K562 (cell line): Measurements from ENCODE around the gene PNMA6F. TPM values are rescaled to one million over a fixed set of nuclear protein-coding genes. Genes with fewer than 3 reads are reported as not detected.

Source experiments
- ATAC-seq: fragments of 200-7000 bp; cut with Tn5 transposase; 3 replicates; pipeline ENCODE4 v1.9.1; 2020; ENCODE audit warnings: moderate library complexity
- BruUV-seq: library from RNA; stranded (reverse); fragments of 400-500 nt; replicated peaks from 2 replicates; lab custom pipeline; 2021; lab: Mats Ljungman, UMichigan
- CTCF ChIA-PET: fragments of 300-600 bp; formaldehyde crosslinking; extraction: SDS; loops from one replicate; lab custom pipeline; 2021; ENCODE audit warnings: low intra/inter-chr PET ratio; lab: Yijun Ruan, JAX
- POLR2A ChIA-PET: fragments of 300-600, 350-650 bp; sonication (Branson Sonifier 250); formaldehyde crosslinking; extraction: SDS; loops from one replicate; lab custom pipeline; 2021; ENCODE audit warnings: antibody characterized with exemption, inconsistent platforms; lab: Yijun Ruan, JAX
- DNase-seq, 4 experiments: peaks; one replicate each; pipeline versions ENCODE4 v3.0.0 to v3.0.0-alpha.2; 2011 to 2018; ENCODE audit warnings: low spot score in 3 of 4, mixed read lengths in 3 of 4; ENCODE audit errors: extremely low read depth in 1 of 4
- FAIRE-seq: peaks from 2 replicates; lab custom pipeline; 2011; peaks lifted over from hg19 to GRCh38; lab: Jason Lieb, UNC
- H2AFZ ChIP-seq: 2 replicates; pipeline ENCODE4 v1.6.0; 2011; ENCODE audit warnings: low read depth, low read length, control low read depth, inconsistent platforms
- H3K27ac ChIP-seq: fragments of 200-600 bp; 3 replicates; pipeline ENCODE4 v1.8.0; 2011; ENCODE audit warnings: low read depth, mild to moderate bottlenecking, control low read depth, inconsistent platforms, low read length, moderate library complexity, mixed read lengths; ENCODE audit errors: extremely low read depth
- H3K27me3 ChIP-seq, 2 experiments: fragments of 300-600 bp in 1 of 2; 2 replicates in 1 of 2; 3 replicates in 1 of 2; pipeline versions ENCODE4 v1.6.0 to v1.8.0; 2011; ENCODE audit warnings: inconsistent platforms in 2 of 2, low read length in 2 of 2, mild to moderate bottlenecking in 1 of 2, mixed read lengths in 1 of 2, moderate library complexity in 1 of 2; ENCODE audit not compliant: control insufficient read depth in 2 of 2, insufficient read depth in 2 of 2
- H3K36me3 ChIP-seq: fragments of 300-600 bp; 3 replicates; pipeline ENCODE4 v1.8.0; 2011; ENCODE audit warnings: mild to moderate bottlenecking, low read length, inconsistent platforms; ENCODE audit not compliant: control insufficient read depth, insufficient read depth
- H3K4me1 ChIP-seq, 2 experiments: fragments of 200-600 bp in 1 of 2; replicated peaks in 1 of 2; 2 replicates in 1 of 2; 3 replicates in 1 of 2; pipeline versions ENCODE4 v1.5.1 to v1.8.0; 2011; ENCODE audit warnings: inconsistent platforms in 2 of 2, low read length in 2 of 2, mild to moderate bottlenecking in 1 of 2, mixed read lengths in 1 of 2, moderate library complexity in 1 of 2; ENCODE audit not compliant: control insufficient read depth in 2 of 2, insufficient read depth in 2 of 2
- H3K4me2 ChIP-seq: 2 replicates; pipeline ENCODE4 v1.6.1; 2011; ENCODE audit warnings: low read length, control low read depth, inconsistent platforms, mixed read lengths; ENCODE audit not compliant: insufficient read depth
- H3K4me3 ChIP-seq: fragments of 200-600 bp; sonication (generic), shearing (Covaris generic); 2 replicates; pipeline ENCODE4 v1.5.1; 2016; ENCODE audit warnings: control low read depth, inconsistent platforms
- H3K79me2 ChIP-seq: fragments of 200-600 bp; 3 replicates; pipeline ENCODE4 v1.8.0; 2011; ENCODE audit warnings: low read length, inconsistent platforms; ENCODE audit not compliant: control insufficient read depth, insufficient read depth
- H3K9ac ChIP-seq, 2 experiments: 2 replicates each; pipeline versions ENCODE4 v1.6.0 to v1.6.1; 2011; ENCODE audit warnings: low read depth in 2 of 2, low read length in 2 of 2, control low read depth in 1 of 2, inconsistent platforms in 1 of 2, mild to moderate bottlenecking in 1 of 2, mixed read lengths in 1 of 2; ENCODE audit not compliant: insufficient read depth in 1 of 2
- H3K9me1 ChIP-seq: one replicate; pipeline ENCODE4 v1.6.0; 2011; ENCODE audit warnings: inconsistent platforms, mild to moderate bottlenecking, low read length, moderate library complexity; ENCODE audit not compliant: control insufficient read depth, insufficient read depth
- H3K9me3 ChIP-seq: replicated peaks from 2 replicates; pipeline ENCODE4 v1.5.1; 2011; ENCODE audit warnings: low read depth, low read length, inconsistent platforms; ENCODE audit not compliant: control insufficient read depth, insufficient read depth
- H4K20me1 ChIP-seq: replicated peaks from 2 replicates; pipeline ENCODE4 v1.6.1; 2011; ENCODE audit warnings: low read length, inconsistent platforms, mixed read lengths; ENCODE audit not compliant: control insufficient read depth, insufficient read depth
- MLLT1 ChIP-seq, 2 experiments: fragments of 450-650 bp; IDR thresholded peaks; 2 replicates each; pipeline ENCODE4 v1.6.1; 2016
- PHB ChIP-seq: fragments of 250-450 bp; sonication (Bioruptor Pico); IDR thresholded peaks from 2 replicates; pipeline ENCODE4 v1.5.0; 2021
- PKNOX1 ChIP-seq: fragments of 450-650 bp; IDR thresholded peaks from 2 replicates; pipeline ENCODE4 v1.6.1; 2016
- SP2 ChIP-seq: IDR thresholded peaks from 2 replicates; pipeline ENCODE4 v1.6.1; 2011; ENCODE audit warnings: mild to moderate bottlenecking, low read depth, low read length, moderate library complexity; ENCODE audit not compliant: poor library complexity, severe bottlenecking; ENCODE audit errors: extremely low read depth
- ZNF280A ChIP-seq: fragments of 450-650 bp; IDR thresholded peaks from 2 replicates; pipeline ENCODE4 v1.6.1; 2018; ENCODE audit warnings: mild to moderate bottlenecking, low read depth; ENCODE audit not compliant: partially characterized antibody
- WGBS: fragments of 100-300 bp; shearing (Covaris generic); methylation state at CpG from one replicate; pipeline ENCODE4 v1.1.6; 2016; ENCODE audit warnings: low coverage, mixed read lengths; ENCODE audit not compliant: insufficient coverage; ENCODE audit errors: missing lambda C conversion rate; 5-methylcytosine and 5-hydroxymethylcytosine counted together
- in situ Hi-C: fragments of 300-500 bp; cut with MboI; formaldehyde crosslinking; loops from 4 replicates; pipeline ENCODE4 v1.15.0; 2018; ENCODE audit warnings: inconsistent platforms, mixed read lengths
- intact Hi-C: fragments of 100-400 bp; cut with micrococcal nuclease; formaldehyde crosslinking; loops from 2 replicates; pipeline ENCODE4 v1.14.2; 2022
- polyA plus RNA-seq, 8 experiments: library from polyadenylated mRNA; depleted of rRNA in 4 of 8; stranded (reverse) in 5 of 8; unstranded in 3 of 8; fragments of >200 nt; fragmentation: Nextera tagmentation in 2 of 8; fragmentation: Illumina TruSeq in 1 of 8; extraction: Ambion mirVana in 2 of 8; extraction: Trizol in 1 of 8; gene quantifications; 2 replicates each; pipeline versions ENCODE4 v1.2.1 to v1.2.3, GENCODE V29; 2011 to 2014; ENCODE audit warnings: inconsistent platforms in 1 of 8, missing spikeins in 1 of 8
- total RNA-seq, 7 experiments: library from RNA; depleted of rRNA in 6 of 7; stranded (reverse); fragments of >200 nt in 6 of 7; fragmentation: Illumina TruSeq in 2 of 7; extraction: Trizol in 2 of 7; gene quantifications; 2 replicates each; pipeline versions ENCODE4 v1.2.1 to v1.2.3, GENCODE V29; 2011 to 2021; ENCODE audit warnings: low replicate concordance in 1 of 7

The PNMA6F gene
- total and polyA plus RNA-seq, 9 of the 15 experiments (the other 6 are each of a cell fraction or from before 2014, with no cell fraction given), result not detected

GRCh38 chrX:153305972-153306371 lies 15.6 kb downstream of the PNMA6F start (continued):
- TF ChIP-seq MLLT1 (IDR thresholded peaks at IDR 0.05), result no peak
- TF ChIP-seq SP2, result no peak
- no peak for TF ChIP-seq PHB (CRISPR knock-in tag)

GRCh38 chrX:153304988-153305736 lies 16.4 kb downstream of the PNMA6F start:
- no peaks in the 10 kb centered on the region for H3K36me3 ChIP-seq
- in situ Hi-C loops (no loop called here), intact Hi-C loops (no loop called here)
- no peaks in the 10 kb centered on the region for H3K9me1 ChIP-seq
- ATAC-seq, result no peak
- WGBS, result 7% methylated on average over 8 of the region's 9 CpGs
- peaks cover 0 to 4% of the 10 kb centered on the region in 2 experiments; a peak in 3 of 5 replicates for H3K4me1 ChIP-seq
- ChIA-PET CTCF (no interaction called here), POLR2A (no interaction called here)
- H2AFZ ChIP-seq, result no peak overlapping the region
- peaks cover 0 to 38% of the 10 kb centered on the region in 2 experiments; a peak in 2 of 5 replicates for H3K27me3 ChIP-seq
- TF ChIP-seq PKNOX1 (0 out of 2 replicates have a peak, but pooled peaks have one; percentile 11), ZNF280A (no peak)
- H3K9me3 ChIP-seq, result no peaks in the 10 kb centered on the region
- no peaks in the 10 kb centered on the region for H4K20me1 ChIP-seq
- no peak overlapping the region for H3K27ac ChIP-seq
- no peak overlapping the region for H3K9ac ChIP-seq
- no peaks in the 10 kb centered on the region for H3K79me2 ChIP-seq
- DNase-seq, result no peak
- no TSS peak for BruUV-seq
- no peak overlapping the region for H3K4me2 ChIP-seq
- FAIRE-seq, result no peak
- H3K4me3 ChIP-seq, result no peak overlapping the region
